HG02678 (cell line): ENCODE results near the gene SLC2A1.

Experiments used
- ATAC-seq: cut with Tn5 transposase; IDR thresholded peaks from one replicate; pipeline ENCODE4 v1.9.1; 2021; ENCODE audit warnings: mild to moderate bottlenecking, moderate library complexity; ENCODE audit not compliant: unreplicated experiment

SLC2A1 gene

GRCh38 chr1:42981255-42981805, 22.7 kb upstream of the SLC2A1 start:
- ATAC-seq: no peak

GRCh38 chr1:42979896-42980800, 21.5 kb upstream of the SLC2A1 start:
- ATAC-seq: no peak

- ATAC-seq: no peak
Measured at GRCh38 chr1:42979036-42979430, 20.4 kb upstream of the SLC2A1 start.

GRCh38 chr1:42978317-42979035, 19.8 kb upstream of the SLC2A1 start:
- no peak for ATAC-seq

GRCh38 chr1:42977653-42978052, 19.0 kb upstream of the SLC2A1 start:
- ATAC-seq: no peak

- ATAC-seq: no peak
Measured at GRCh38 chr1:42975561-42976225, 17.0 kb upstream of the SLC2A1 start.

GRCh38 chr1:42974767-42975437, 16.2 kb upstream of the SLC2A1 start:
- no peak for ATAC-seq

GRCh38 chr1:42973799-42974198, 15.1 kb upstream of the SLC2A1 start:
- ATAC-seq: no peak

GRCh38 chr1:42973286-42973685, 14.6 kb upstream of the SLC2A1 start:
- no peak for ATAC-seq

GRCh38 chr1:42971841-42972291, 13.2 kb upstream of the SLC2A1 start:
- no peak for ATAC-seq

GRCh38 chr1:42970143-42970542, 11.5 kb upstream of the SLC2A1 start:
- ATAC-seq: no peak

- ATAC-seq: no peak
Measured at GRCh38 chr1:42968654-42969053, 10.0 kb upstream of the SLC2A1 start.

GRCh38 chr1:42966688-42967612, 8.3 kb upstream of the SLC2A1 start:
- no peak for ATAC-seq

- no peak for ATAC-seq
Measured at GRCh38 chr1:42965378-42965777, 6.7 kb upstream of the SLC2A1 start.

GRCh38 chr1:42964044-42964812, 5.6 kb upstream of the SLC2A1 start:
- no peak for ATAC-seq

- no peak for ATAC-seq
Measured at GRCh38 chr1:42963378-42964043, 4.8 kb upstream of the SLC2A1 start.

- ATAC-seq: no peak
Measured at GRCh38 chr1:42962641-42963377, 4.1 kb upstream of the SLC2A1 start.
